Measurements from ENCODE around the gene ANKDD1A.

- TF ChIP-seq, protein P1, sequence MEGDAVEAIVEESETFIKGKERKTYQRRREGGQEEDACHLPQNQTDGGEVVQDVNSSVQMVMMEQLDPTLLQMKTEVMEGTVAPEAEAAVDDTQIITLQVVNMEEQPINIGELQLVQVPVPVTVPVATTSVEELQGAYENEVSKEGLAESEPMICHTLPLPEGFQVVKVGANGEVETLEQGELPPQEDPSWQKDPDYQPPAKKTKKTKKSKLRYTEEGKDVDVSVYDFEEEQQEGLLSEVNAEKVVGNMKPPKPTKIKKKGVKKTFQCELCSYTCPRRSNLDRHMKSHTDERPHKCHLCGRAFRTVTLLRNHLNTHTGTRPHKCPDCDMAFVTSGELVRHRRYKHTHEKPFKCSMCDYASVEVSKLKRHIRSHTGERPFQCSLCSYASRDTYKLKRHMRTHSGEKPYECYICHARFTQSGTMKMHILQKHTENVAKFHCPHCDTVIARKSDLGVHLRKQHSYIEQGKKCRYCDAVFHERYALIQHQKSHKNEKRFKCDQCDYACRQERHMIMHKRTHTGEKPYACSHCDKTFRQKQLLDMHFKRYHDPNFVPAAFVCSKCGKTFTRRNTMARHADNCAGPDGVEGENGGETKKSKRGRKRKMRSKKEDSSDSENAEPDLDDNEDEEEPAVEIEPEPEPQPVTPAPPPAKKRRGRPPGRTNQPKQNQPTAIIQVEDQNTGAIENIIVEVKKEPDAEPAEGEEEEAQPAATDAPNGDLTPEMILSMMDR (IDR thresholded peaks at IDR 0.05): no peak
- no peak for TF ChIP-seq POLR2A (IDR thresholded peaks at IDR 0.05)
- no peak for TF ChIP-seq POLR2AphosphoS5 (IDR thresholded peaks at IDR 0.05)
- TF ChIP-seq EP300 (IDR thresholded peaks at IDR 0.05): no peak
Measured at GRCh38 chr15:64925335-64926330, 13.9 kb downstream of the ANKDD1A start.

All from stomach (tissue), 4 donors.